ENCODE measurements around the gene SHISA5.

The SHISA5 gene

GRCh38 chr3:48548126-48548525 lies 44.2 kb upstream of the SHISA5 start:
- DNase-seq (ENCODE audit: extremely low spot score), result no peak
- ChIA-PET POLR2A (no interaction called here), CTCF (interaction anchor here (1.0 to 3.0 kb wide), 3 partner anchors 112 to 275 kb away, joined by 5 to 15 read pairs (median 11); no protein-coding TSS in a partner anchor)
- no peak for TF ChIP-seq TARDBP (IDR thresholded peaks at IDR 0.05)
- TF ChIP-seq NFRKB (IDR thresholded peaks at IDR 0.05), result no peak
- TF ChIP-seq CTBP1 (IDR thresholded peaks at IDR 0.05; ENCODE audit: borderline replicate concordance), result no peak
- no peak for TF ChIP-seq LEF1 (IDR thresholded peaks at IDR 0.05; ENCODE audit: borderline replicate concordance)
- TF ChIP-seq SP1 (IDR thresholded peaks at IDR 0.05), result no peak
- no peak for TF ChIP-seq FOXM1 (IDR thresholded peaks at IDR 0.05; ENCODE audit: borderline replicate concordance)
- no peak for TF ChIP-seq ZNF384 (IDR thresholded peaks at IDR 0.05)
- no peak for TF ChIP-seq ELF4 (IDR thresholded peaks at IDR 0.05)
- TF ChIP-seq FOXA1 (IDR thresholded peaks at IDR 0.05), result no peak
- TF ChIP-seq L3MBTL2 (conservative IDR thresholded peaks at IDR 0.05), result no peak
- no peak for TF ChIP-seq SUZ12 (IDR thresholded peaks at IDR 0.05)
- no peak for TF ChIP-seq ARNT (IDR thresholded peaks at IDR 0.05)
- TF ChIP-seq, protein P1, sequence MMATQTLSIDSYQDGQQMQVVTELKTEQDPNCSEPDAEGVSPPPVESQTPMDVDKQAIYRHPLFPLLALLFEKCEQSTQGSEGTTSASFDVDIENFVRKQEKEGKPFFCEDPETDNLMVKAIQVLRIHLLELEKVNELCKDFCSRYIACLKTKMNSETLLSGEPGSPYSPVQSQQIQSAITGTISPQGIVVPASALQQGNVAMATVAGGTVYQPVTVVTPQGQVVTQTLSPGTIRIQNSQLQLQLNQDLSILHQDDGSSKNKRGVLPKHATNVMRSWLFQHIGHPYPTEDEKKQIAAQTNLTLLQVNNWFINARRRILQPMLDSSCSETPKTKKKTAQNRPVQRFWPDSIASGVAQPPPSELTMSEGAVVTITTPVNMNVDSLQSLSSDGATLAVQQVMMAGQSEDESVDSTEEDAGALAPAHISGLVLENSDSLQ (IDR thresholded peaks at IDR 0.05), result no peak
- TF ChIP-seq FOXK2 (IDR thresholded peaks at IDR 0.05), result no peak
- TF ChIP-seq HDGF (IDR thresholded peaks at IDR 0.05; ENCODE audit: borderline replicate concordance), result no peak
- no peak for TF ChIP-seq BHLHE40 (IDR thresholded peaks at IDR 0.05; ENCODE audit: borderline replicate concordance)

GRCh38 chr3:48546203-48546829 lies 42.3 kb upstream of the SHISA5 start:
- POLR2A ChIA-PET, result no interaction called here

GRCh38 chr3:48544141-48544540 lies 40.2 kb upstream of the SHISA5 start:
- ChIA-PET CTCF (no interaction called here), POLR2A (no interaction called here)
- TF ChIP-seq BHLHE40 (IDR thresholded peaks at IDR 0.05; ENCODE audit: borderline replicate concordance) (no peak), ARNT (IDR thresholded peaks at IDR 0.05) (no peak), ZNF384 (IDR thresholded peaks at IDR 0.05) (no peak), CTBP1 (IDR thresholded peaks at IDR 0.05; ENCODE audit: borderline replicate concordance) (no peak), L3MBTL2 (conservative IDR thresholded peaks at IDR 0.05) (no peak), SP1 (IDR thresholded peaks at IDR 0.05) (no peak), FOXA1 (IDR thresholded peaks at IDR 0.05) (no peak), FOXK2 (IDR thresholded peaks at IDR 0.05) (no peak), NFRKB (IDR thresholded peaks at IDR 0.05) (no peak), LEF1 (IDR thresholded peaks at IDR 0.05; ENCODE audit: borderline replicate concordance) (no peak), TARDBP (IDR thresholded peaks at IDR 0.05) (no peak), ELF4 (IDR thresholded peaks at IDR 0.05) (no peak), SUZ12 (IDR thresholded peaks at IDR 0.05) (no peak), FOXM1 (IDR thresholded peaks at IDR 0.05; ENCODE audit: borderline replicate concordance) (no peak), HDGF (IDR thresholded peaks at IDR 0.05; ENCODE audit: borderline replicate concordance) (no peak)
- TF ChIP-seq, protein P1 (IDR thresholded peaks at IDR 0.05), result no peak

More at GRCh38 chr3:48546203-48546829, 42.3 kb upstream of the SHISA5 start:
- no peak for TF ChIP-seq L3MBTL2 (conservative IDR thresholded peaks at IDR 0.05)
- TF ChIP-seq TARDBP (IDR thresholded peaks at IDR 0.05), result no peak
- TF ChIP-seq, protein P1 (IDR thresholded peaks at IDR 0.05), result no peak
- no peak for TF ChIP-seq FOXM1 (IDR thresholded peaks at IDR 0.05; ENCODE audit: borderline replicate concordance)
- no peak for TF ChIP-seq BHLHE40 (IDR thresholded peaks at IDR 0.05; ENCODE audit: borderline replicate concordance)
- TF ChIP-seq LEF1 (IDR thresholded peaks at IDR 0.05; ENCODE audit: borderline replicate concordance), result no peak
- TF ChIP-seq NFRKB (IDR thresholded peaks at IDR 0.05), result no peak
- TF ChIP-seq FOXA1 (IDR thresholded peaks at IDR 0.05), result no peak
- TF ChIP-seq SUZ12 (IDR thresholded peaks at IDR 0.05), result no peak
- no peak for TF ChIP-seq CTBP1 (IDR thresholded peaks at IDR 0.05; ENCODE audit: borderline replicate concordance)
- TF ChIP-seq FOXK2 (IDR thresholded peaks at IDR 0.05), result no peak
- no peak for TF ChIP-seq HDGF (IDR thresholded peaks at IDR 0.05; ENCODE audit: borderline replicate concordance)
- TF ChIP-seq ELF4 (IDR thresholded peaks at IDR 0.05), result no peak
- TF ChIP-seq ZNF384 (IDR thresholded peaks at IDR 0.05), result no peak
- TF ChIP-seq ARNT (IDR thresholded peaks at IDR 0.05), result no peak
- TF ChIP-seq SP1 (IDR thresholded peaks at IDR 0.05), result no peak
- no peak for DNase-seq (ENCODE audit: extremely low spot score)
- CTCF ChIA-PET, result no interaction called here

DNA sequence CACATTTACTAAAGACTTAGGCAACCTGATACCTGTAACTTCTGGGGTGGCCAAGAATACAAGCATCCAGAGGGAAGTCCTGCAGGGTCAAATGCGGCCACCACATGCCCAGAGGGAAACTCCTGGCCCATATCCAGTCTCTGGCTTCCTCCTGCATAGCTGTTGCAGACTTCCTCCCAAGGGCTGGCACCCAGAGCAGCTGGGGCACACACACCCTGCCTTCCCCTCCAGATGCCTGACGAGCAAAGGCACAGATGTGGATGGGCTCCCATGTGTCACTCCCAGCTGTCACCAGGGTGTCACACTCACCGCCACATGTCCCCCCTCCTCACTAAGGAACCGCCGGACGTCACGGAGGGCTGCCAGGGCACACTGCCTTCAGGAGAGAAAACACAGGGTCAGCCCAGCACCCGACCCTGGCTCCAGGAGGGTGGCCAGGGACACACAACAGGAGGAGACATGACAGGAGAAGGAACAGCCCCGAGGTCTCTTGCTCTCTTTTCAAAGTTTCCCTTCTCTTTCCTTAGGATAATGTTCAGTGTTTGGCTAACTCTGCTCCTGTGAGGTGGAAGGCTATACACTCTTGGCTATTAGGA lies 39.4 kb upstream of the SHISA5 start:
- ChIA-PET POLR2A (no interaction called here), CTCF (no interaction called here)
- DNase-seq (ENCODE audit: extremely low spot score), result no peak
- TF ChIP-seq FOXK2 (IDR thresholded peaks at IDR 0.05) (no peak), BHLHE40 (IDR thresholded peaks at IDR 0.05; ENCODE audit: borderline replicate concordance) (no peak), ZNF384 (IDR thresholded peaks at IDR 0.05) (no peak), LEF1 (IDR thresholded peaks at IDR 0.05; ENCODE audit: borderline replicate concordance) (no peak), L3MBTL2 (conservative IDR thresholded peaks at IDR 0.05) (no peak)
- TF ChIP-seq, protein P1 (IDR thresholded peaks at IDR 0.05), result no peak

More at GRCh38 chr3:48544141-48544540, 40.2 kb upstream of the SHISA5 start:
- DNase-seq (ENCODE audit: extremely low spot score), result no peak

DNA sequence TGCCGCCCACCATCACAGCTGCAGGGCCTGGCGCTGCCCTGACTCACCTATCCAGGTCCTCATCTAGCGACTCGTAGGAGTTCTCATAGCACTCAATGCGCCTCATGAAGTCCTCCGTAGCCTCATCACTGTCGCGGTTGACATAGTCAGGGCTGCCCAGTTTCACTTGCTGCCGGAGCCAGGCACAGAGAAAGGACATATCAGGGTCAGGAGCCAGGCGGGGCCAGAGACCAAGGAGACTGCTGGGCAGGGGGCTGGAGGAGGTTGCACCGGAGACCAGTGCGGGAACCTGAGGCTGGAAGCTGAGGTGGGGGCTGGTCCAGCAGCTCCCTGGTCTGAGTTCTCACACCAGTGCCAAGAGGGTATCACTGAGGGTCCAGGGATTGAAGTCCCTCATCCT lies 34.5 kb upstream of the SHISA5 start:
- no peak for DNase-seq (ENCODE audit: extremely low spot score)
- POLR2A ChIA-PET, result no interaction called here
- TF ChIP-seq CTBP1 (IDR thresholded peaks at IDR 0.05; ENCODE audit: borderline replicate concordance) (no peak), BHLHE40 (IDR thresholded peaks at IDR 0.05; ENCODE audit: borderline replicate concordance) (no peak), LEF1 (IDR thresholded peaks at IDR 0.05; ENCODE audit: borderline replicate concordance) (no peak), L3MBTL2 (conservative IDR thresholded peaks at IDR 0.05) (no peak), ZNF384 (IDR thresholded peaks at IDR 0.05) (no peak), ARNT (IDR thresholded peaks at IDR 0.05) (no peak), FOXA1 (IDR thresholded peaks at IDR 0.05) (no peak), SUZ12 (IDR thresholded peaks at IDR 0.05) (no peak), TARDBP (IDR thresholded peaks at IDR 0.05) (no peak), HDGF (IDR thresholded peaks at IDR 0.05; ENCODE audit: borderline replicate concordance) (no peak), SP1 (IDR thresholded peaks at IDR 0.05) (no peak), NFRKB (IDR thresholded peaks at IDR 0.05) (no peak), FOXK2 (IDR thresholded peaks at IDR 0.05) (no peak)
- TF ChIP-seq, protein P1 (IDR thresholded peaks at IDR 0.05), result no peak
- CTCF ChIA-PET, result no interaction called here
